H1 (cell line): ENCODE data around the gene MMP17. TPM values are rescaled to one million over a fixed set of nuclear protein-coding genes. Genes with fewer than 3 reads are reported as not detected.

Source experiments
- BACH1 ChIP-seq: IDR thresholded peaks from 2 replicates; pipeline ENCODE4 v1.6.1; 2012; ENCODE audit warnings: low read length, improper control_type of control experiment
- CBX5 ChIP-seq: fragments of 300-800, 300-1000 bp; sonication (generic); IDR thresholded peaks from 2 replicates; pipeline ENCODE4 v1.7.1; 2016; ENCODE audit warnings: antibody characterized with exemption, low read length, low read depth
- CHD2 ChIP-seq: IDR thresholded peaks from 2 replicates; pipeline ENCODE4 v1.6.1; 2012; ENCODE audit warnings: low read length, improper control_type of control experiment
- EGR1 ChIP-seq: IDR thresholded peaks from 2 replicates; pipeline ENCODE4 v1.6.1; 2011; ENCODE audit warnings: low read depth, low read length, borderline replicate concordance
- JUND ChIP-seq: IDR thresholded peaks from 2 replicates; pipeline ENCODE4 v1.6.1; 2011; ENCODE audit warnings: mild to moderate bottlenecking, improper control_type of control experiment, low read length
- SAP30 ChIP-seq: fragments of 300-600 bp; sonication (generic); IDR thresholded peaks from 2 replicates; pipeline ENCODE4 v1.7.1; 2012; ENCODE audit warnings: low read length, moderate library complexity, mild to moderate bottlenecking, inconsistent platforms; ENCODE audit not compliant: insufficient read depth, insufficient replicate concordance
- SP4 ChIP-seq: IDR thresholded peaks from 2 replicates; pipeline ENCODE4 v1.6.1; 2012; ENCODE audit warnings: low read length, inconsistent platforms
- TCF12 ChIP-seq: IDR thresholded peaks from 2 replicates; pipeline ENCODE4 v1.6.1; 2011; ENCODE audit warnings: low read depth, mild to moderate bottlenecking, low read length
- ZNF274 ChIP-seq: IDR thresholded peaks from 2 replicates; pipeline ENCODE4 v1.7.0; 2012; ENCODE audit warnings: low read length, borderline replicate concordance; ENCODE audit errors: extremely low read depth
- polyA plus RNA-seq, 7 experiments: library from polyadenylated mRNA; depleted of rRNA in 3 of 7; stranded (reverse) in 5 of 7; unstranded in 2 of 7; fragments of >200 nt in 5 of 7; fragments of 200-250 nt in 2 of 7; gene quantifications; 1 replicate in 5 of 7; 2 replicates in 1 of 7; 4 replicates in 1 of 7; pipeline versions ENCODE4 v1.2.1 to v1.2.3, GENCODE V29; 2011 to 2013; ENCODE audit warnings: missing spikeins in 2 of 7, mixed read lengths in 2 of 7
- total RNA-seq: library from RNA; stranded (reverse); fragmentation: NEBNext Ultra II Directional; extraction: Animal tissue kit (Norgen Biotek cat#: 25700); gene quantifications from 2 replicates; pipeline ENCODE4 v1.2.1, GENCODE V29; 2021
- TF ChIP-seq, protein P1 (sequence below): fragments of 300-600 bp; sonication (generic); IDR thresholded peaks from 2 replicates; pipeline ENCODE4 v1.7.1; 2012; ENCODE audit warnings: low read length, moderate library complexity, mild to moderate bottlenecking, inconsistent platforms; ENCODE audit not compliant: insufficient replicate concordance

Gene MMP17
- total and polyA plus RNA-seq, 2 of the 8 experiments (the other 6 are each of a cell fraction or from before 2014, with no cell fraction given) = 41.3 to 53.8 TPM

DNA sequence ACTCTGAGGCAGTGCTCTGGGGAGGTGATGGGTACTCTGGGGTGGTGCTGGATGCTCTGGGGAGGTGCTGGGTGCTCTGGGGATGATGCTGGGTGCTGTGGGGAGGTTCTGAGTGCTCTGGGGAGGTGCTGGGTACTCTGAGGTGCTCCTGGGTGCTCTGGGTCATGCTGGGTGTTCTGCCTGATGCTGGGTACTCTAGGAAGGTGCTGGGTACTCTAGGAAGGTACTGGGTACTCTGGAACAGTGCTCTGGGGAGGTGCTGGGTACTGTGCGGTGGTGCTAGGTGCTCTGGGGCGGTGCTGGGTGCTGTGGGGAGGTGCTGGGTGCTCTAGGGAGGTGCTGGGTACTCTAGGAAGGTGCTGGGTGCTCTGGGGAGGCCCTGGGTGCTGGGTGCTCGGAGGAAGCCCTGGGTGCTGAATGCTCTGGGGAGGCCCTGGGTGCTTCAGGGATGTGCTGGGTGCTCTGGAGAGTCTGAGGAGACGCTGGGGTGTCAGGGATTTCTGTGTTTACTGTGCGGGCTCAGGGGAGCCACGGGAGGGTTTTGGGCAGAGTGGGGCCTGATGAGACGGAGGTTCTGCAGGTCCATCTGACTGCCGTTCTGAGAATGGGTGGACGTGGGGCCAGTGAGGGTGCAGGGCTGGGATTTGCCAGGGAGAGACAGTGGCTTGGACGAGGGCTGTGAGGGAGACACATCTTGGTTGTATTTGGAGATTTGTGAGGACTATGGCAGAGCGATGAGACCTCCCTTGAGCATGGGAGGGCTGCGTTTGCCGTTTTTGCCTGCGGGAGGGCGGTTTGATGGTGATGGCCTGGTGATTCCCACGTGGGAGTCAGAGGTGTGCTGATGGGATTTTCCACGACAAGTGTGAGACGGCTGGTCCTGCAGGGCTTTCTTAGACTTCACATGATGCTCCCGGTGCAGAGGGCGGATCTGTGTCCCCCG, 30.0 kb downstream of the MMP17 start (continued):
- TF ChIP-seq, protein P1, sequence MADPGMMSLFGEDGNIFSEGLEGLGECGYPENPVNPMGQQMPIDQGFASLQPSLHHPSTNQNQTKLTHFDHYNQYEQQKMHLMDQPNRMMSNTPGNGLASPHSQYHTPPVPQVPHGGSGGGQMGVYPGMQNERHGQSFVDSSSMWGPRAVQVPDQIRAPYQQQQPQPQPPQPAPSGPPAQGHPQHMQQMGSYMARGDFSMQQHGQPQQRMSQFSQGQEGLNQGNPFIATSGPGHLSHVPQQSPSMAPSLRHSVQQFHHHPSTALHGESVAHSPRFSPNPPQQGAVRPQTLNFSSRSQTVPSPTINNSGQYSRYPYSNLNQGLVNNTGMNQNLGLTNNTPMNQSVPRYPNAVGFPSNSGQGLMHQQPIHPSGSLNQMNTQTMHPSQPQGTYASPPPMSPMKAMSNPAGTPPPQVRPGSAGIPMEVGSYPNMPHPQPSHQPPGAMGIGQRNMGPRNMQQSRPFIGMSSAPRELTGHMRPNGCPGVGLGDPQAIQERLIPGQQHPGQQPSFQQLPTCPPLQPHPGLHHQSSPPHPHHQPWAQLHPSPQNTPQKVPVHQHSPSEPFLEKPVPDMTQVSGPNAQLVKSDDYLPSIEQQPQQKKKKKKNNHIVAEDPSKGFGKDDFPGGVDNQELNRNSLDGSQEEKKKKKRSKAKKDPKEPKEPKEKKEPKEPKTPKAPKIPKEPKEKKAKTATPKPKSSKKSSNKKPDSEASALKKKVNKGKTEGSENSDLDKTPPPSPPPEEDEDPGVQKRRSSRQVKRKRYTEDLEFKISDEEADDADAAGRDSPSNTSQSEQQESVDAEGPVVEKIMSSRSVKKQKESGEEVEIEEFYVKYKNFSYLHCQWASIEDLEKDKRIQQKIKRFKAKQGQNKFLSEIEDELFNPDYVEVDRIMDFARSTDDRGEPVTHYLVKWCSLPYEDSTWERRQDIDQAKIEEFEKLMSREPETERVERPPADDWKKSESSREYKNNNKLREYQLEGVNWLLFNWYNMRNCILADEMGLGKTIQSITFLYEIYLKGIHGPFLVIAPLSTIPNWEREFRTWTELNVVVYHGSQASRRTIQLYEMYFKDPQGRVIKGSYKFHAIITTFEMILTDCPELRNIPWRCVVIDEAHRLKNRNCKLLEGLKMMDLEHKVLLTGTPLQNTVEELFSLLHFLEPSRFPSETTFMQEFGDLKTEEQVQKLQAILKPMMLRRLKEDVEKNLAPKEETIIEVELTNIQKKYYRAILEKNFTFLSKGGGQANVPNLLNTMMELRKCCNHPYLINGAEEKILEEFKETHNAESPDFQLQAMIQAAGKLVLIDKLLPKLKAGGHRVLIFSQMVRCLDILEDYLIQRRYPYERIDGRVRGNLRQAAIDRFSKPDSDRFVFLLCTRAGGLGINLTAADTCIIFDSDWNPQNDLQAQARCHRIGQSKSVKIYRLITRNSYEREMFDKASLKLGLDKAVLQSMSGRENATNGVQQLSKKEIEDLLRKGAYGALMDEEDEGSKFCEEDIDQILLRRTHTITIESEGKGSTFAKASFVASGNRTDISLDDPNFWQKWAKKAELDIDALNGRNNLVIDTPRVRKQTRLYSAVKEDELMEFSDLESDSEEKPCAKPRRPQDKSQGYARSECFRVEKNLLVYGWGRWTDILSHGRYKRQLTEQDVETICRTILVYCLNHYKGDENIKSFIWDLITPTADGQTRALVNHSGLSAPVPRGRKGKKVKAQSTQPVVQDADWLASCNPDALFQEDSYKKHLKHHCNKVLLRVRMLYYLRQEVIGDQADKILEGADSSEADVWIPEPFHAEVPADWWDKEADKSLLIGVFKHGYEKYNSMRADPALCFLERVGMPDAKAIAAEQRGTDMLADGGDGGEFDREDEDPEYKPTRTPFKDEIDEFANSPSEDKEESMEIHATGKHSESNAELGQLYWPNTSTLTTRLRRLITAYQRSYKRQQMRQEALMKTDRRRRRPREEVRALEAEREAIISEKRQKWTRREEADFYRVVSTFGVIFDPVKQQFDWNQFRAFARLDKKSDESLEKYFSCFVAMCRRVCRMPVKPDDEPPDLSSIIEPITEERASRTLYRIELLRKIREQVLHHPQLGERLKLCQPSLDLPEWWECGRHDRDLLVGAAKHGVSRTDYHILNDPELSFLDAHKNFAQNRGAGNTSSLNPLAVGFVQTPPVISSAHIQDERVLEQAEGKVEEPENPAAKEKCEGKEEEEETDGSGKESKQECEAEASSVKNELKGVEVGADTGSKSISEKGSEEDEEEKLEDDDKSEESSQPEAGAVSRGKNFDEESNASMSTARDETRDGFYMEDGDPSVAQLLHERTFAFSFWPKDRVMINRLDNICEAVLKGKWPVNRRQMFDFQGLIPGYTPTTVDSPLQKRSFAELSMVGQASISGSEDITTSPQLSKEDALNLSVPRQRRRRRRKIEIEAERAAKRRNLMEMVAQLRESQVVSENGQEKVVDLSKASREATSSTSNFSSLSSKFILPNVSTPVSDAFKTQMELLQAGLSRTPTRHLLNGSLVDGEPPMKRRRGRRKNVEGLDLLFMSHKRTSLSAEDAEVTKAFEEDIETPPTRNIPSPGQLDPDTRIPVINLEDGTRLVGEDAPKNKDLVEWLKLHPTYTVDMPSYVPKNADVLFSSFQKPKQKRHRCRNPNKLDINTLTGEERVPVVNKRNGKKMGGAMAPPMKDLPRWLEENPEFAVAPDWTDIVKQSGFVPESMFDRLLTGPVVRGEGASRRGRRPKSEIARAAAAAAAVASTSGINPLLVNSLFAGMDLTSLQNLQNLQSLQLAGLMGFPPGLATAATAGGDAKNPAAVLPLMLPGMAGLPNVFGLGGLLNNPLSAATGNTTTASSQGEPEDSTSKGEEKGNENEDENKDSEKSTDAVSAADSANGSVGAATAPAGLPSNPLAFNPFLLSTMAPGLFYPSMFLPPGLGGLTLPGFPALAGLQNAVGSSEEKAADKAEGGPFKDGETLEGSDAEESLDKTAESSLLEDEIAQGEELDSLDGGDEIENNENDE = no peak
- TF ChIP-seq JUND (no peak), CHD2 (no peak), EGR1 (no peak), CBX5 (no peak), ZNF274 (no peak), SAP30 (no peak), TCF12 (no peak), BACH1 (no peak), SP4 (no peak)
